ENCODE results near the gene GAS2L2.

The GAS2L2 gene

DNA sequence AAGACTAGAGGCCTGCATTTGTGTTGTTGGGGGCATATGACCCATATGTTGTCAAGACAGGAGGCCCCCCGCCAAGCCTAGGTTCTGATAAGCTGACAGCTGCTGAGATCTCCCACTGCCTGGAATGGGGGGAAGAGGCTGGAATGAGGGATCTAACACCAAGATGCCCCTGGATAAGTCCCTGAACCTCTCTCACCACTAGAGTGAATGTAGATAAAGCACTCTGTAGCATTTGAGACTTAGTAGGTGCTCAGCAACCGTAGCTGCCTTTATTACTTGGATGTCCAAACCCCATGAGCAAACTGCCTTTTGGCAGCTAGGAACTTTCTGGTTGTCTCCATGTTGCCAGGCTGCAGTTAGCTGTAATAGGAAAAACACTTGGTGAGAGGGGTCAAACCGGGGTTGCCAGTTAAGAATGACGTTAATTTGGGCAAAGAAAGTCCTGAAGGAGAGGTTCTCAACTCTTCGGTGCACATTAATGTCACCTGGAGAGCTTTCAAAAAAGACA is 26.0 kb downstream of the GAS2L2 start:
- no peak for DNase-seq (ENCODE audit: low spot score)
- TF ChIP-seq, protein P1, sequence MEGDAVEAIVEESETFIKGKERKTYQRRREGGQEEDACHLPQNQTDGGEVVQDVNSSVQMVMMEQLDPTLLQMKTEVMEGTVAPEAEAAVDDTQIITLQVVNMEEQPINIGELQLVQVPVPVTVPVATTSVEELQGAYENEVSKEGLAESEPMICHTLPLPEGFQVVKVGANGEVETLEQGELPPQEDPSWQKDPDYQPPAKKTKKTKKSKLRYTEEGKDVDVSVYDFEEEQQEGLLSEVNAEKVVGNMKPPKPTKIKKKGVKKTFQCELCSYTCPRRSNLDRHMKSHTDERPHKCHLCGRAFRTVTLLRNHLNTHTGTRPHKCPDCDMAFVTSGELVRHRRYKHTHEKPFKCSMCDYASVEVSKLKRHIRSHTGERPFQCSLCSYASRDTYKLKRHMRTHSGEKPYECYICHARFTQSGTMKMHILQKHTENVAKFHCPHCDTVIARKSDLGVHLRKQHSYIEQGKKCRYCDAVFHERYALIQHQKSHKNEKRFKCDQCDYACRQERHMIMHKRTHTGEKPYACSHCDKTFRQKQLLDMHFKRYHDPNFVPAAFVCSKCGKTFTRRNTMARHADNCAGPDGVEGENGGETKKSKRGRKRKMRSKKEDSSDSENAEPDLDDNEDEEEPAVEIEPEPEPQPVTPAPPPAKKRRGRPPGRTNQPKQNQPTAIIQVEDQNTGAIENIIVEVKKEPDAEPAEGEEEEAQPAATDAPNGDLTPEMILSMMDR (IDR thresholded peaks at IDR 0.05; ENCODE audit: extremely low read depth, missing control alignments) = no peak

DNA sequence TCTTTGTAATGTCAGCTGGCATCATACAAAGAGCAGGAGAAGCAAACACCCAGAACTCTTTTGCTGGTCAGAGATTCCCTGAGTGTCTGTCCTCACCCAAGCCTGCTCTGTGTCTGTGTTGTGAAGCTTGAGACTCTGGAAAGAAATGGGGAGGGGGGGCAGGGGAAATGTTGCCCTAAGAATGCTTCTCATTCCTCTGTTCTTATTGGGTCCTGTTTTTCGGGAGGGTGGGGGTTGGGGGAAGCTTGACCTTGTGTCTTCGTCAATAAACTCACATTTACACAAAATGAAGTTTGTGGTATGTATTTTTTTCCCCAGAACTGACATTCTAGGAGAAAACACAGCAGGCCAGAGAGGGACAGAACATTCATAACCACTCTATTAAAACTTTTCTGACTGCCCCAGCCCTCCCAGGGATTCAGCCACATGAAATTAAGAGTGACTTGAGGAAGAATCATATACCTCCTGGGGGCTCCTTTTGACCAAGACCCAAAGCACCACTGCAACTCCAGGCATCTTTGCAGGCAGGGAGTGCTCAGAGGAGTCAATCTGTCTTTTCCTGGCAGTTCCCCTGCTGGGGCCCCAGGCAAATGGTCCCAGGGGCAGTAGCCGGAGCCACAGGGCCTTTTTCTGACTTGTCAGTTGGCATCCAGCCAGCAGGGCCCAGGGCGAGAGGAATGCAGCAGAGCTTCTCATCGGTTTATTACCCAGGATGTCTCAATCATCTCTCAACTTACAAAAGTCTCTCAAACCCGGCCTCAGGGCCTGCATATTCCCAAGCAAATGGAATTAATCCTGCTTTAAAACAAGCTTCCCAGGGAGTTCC is 26.7 kb downstream of the GAS2L2 start:
- TF ChIP-seq, protein P1 (IDR thresholded peaks at IDR 0.05; ENCODE audit: extremely low read depth, missing control alignments) = no peak
- DNase-seq (ENCODE audit: low spot score) = no peak

DNA sequence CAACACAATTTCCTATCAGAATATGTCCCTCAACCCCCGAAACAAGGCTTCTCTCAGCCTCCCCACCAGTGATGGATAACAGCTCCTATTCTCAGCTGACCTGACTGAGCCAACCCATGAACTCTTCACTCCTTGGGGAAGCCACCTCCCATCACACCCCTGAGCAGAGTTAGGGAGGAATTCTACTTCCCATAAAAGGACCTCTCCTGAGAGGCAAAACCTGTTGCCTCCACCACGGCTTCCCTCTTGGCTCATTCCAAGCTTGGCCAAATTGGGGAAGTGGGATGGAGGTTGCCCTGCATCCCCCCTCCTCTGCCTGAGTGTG is 27.3 kb downstream of the GAS2L2 start:
- no peak for DNase-seq (ENCODE audit: low spot score)
- TF ChIP-seq, protein P1 (IDR thresholded peaks at IDR 0.05; ENCODE audit: extremely low read depth, missing control alignments) = no peak

DNA sequence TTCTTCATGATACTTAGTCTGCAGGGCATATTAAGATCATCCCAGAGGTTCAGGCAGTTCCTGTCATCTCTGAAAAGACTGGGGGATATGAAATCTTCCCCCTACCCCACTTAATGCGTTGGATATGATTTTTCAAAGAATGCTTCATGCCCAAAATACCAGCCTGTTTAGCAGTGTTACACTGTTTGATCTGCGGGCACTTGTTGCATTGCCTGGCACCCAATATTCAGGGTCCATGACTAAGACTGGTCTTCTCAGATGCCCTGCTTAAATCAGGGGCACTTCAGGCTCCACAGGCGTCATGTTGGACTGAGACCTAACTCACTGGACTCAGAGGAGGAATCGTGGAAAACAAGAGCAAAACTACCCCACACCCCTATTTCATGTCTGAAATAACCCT is 28.0 kb downstream of the GAS2L2 start:
- TF ChIP-seq, protein P1 (IDR thresholded peaks at IDR 0.05; ENCODE audit: extremely low read depth, missing control alignments) = no peak
- no peak for DNase-seq (ENCODE audit: low spot score)

DNA sequence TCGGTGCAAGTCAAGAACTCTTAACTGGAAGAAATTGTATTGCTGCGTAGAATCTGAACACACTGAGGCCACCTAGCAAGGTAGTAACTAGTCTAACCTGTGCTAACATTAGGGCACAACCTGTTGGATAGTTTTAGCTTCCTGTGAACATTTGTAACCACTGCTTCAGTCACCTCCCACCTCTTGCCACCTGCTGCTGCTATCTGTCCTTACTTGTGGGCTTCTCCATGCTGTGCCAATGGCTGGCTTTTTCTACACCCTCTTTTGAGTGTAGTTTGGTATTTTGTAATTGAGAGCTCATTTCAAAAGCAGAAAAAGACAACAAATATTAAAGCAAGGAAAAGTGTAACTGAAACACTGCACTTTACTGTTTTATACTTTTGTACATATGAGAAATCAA is 29.3 kb downstream of the GAS2L2 start:
- TF ChIP-seq, protein P1 (IDR thresholded peaks at IDR 0.05; ENCODE audit: extremely low read depth, missing control alignments) = no peak
- no peak for DNase-seq (ENCODE audit: low spot score)

DNA sequence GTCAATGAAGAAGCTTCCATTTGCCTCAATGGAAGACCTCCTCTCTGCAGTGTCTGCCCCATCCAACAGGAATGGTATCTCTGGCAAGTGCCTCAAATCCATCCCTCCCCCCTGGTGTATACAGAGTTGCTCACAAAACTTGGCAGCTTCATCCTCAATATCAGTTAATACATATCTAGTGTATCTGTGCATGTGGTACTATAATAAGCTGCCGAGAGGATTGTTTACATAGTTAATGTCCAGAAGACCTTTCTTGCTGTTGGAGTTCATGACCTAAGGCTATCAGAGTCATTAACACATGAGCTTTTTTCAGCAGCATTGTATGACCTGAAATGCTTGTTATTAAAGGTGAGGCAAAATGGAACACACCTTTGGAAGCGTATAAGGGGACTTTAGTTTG is 35.6 kb downstream of the GAS2L2 start:
- TF ChIP-seq, protein P1 (IDR thresholded peaks at IDR 0.05; ENCODE audit: extremely low read depth, missing control alignments) = no peak
- DNase-seq (ENCODE audit: low spot score) = no peak

DNA sequence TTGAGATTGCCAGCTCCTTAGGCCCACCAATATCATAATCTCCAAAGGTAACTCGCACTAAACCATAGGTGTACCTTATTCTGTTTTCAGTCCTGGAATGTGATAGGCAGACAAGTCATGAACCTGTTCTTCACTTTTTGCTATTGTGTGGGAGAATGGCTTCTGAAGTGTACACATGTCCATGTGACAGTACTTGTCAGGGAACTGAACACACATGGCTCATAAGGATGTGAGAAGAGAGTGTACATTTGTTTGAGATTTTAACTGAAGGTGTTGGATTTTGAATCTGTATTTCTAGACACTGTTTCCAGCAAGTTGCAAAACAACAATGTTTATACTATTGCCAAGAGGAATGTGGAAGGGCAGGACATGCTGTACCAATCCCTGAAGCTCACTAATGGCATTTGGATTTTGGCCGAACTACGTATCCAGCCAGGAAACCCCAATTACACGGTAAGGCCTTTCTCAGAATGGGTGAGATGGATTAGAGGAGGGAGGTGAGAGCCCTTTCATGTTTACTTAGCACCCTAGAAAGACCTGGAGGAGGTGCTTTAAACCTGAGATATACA is 36.1 kb downstream of the GAS2L2 start:
- TF ChIP-seq, protein P1 (IDR thresholded peaks at IDR 0.05; ENCODE audit: extremely low read depth, missing control alignments) = no peak
- no peak for DNase-seq (ENCODE audit: low spot score)

Data from GM20000 (cell line).